LNCaP clone FGC (cell line): ENCODE data around the gene ZNF747.

ENCODE experiments used
- DNase-seq: peaks from one replicate; pipeline ENCODE4 v3.0.0-alpha.2; 2011; ENCODE audit warnings: low read depth
- H3K4me3 ChIP-seq: 2 replicates; pipeline ENCODE4 v1.5.1; 2011; ENCODE audit warnings: mild to moderate bottlenecking, low read depth, low read length, control low read depth
- TF ChIP-seq, protein P1 (sequence below): IDR thresholded peaks from 2 replicates; pipeline ENCODE4 v1.5.1; 2012; ENCODE audit warnings: mild to moderate bottlenecking; ENCODE audit not compliant: control insufficient read depth, insufficient read depth; ENCODE audit errors: extremely low read depth

Gene ZNF747

DNA sequence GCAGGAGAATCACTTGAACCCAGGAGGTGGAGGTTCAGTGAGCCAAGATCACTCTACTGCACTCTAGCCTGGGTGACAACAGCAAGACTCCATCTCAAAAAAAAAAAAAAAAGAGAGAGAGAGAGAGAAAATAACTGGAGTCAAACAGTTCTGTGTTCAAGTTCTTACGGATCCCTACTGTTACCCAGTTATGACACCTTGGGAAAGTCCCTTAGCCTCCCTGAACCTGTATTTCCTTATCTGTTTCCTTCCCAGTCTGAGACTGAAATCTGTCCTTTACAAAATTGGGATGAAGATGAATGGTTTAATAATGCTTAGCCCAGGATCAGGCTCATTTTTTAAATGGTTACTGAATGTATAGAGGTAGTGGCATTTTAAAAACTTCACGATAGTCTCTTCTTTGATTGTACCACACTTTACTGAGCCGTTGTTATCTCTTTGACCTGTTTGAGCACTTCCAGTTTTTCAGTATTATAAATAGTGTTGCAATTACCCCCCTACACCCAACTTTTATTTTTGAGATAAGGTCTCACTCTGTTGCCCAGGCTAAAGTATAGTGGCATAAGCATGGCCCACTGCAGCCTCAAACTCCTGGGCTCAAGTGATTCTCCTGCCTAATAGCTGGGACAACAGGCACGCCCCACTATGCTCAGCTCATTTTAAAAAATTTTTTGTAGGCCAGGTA is 25.4 kb downstream of the ZNF747 start:
- DNase-seq = no peak
- no peak overlapping the region for H3K4me3 ChIP-seq
- TF ChIP-seq, protein P1, sequence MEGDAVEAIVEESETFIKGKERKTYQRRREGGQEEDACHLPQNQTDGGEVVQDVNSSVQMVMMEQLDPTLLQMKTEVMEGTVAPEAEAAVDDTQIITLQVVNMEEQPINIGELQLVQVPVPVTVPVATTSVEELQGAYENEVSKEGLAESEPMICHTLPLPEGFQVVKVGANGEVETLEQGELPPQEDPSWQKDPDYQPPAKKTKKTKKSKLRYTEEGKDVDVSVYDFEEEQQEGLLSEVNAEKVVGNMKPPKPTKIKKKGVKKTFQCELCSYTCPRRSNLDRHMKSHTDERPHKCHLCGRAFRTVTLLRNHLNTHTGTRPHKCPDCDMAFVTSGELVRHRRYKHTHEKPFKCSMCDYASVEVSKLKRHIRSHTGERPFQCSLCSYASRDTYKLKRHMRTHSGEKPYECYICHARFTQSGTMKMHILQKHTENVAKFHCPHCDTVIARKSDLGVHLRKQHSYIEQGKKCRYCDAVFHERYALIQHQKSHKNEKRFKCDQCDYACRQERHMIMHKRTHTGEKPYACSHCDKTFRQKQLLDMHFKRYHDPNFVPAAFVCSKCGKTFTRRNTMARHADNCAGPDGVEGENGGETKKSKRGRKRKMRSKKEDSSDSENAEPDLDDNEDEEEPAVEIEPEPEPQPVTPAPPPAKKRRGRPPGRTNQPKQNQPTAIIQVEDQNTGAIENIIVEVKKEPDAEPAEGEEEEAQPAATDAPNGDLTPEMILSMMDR = no peak

DNA sequence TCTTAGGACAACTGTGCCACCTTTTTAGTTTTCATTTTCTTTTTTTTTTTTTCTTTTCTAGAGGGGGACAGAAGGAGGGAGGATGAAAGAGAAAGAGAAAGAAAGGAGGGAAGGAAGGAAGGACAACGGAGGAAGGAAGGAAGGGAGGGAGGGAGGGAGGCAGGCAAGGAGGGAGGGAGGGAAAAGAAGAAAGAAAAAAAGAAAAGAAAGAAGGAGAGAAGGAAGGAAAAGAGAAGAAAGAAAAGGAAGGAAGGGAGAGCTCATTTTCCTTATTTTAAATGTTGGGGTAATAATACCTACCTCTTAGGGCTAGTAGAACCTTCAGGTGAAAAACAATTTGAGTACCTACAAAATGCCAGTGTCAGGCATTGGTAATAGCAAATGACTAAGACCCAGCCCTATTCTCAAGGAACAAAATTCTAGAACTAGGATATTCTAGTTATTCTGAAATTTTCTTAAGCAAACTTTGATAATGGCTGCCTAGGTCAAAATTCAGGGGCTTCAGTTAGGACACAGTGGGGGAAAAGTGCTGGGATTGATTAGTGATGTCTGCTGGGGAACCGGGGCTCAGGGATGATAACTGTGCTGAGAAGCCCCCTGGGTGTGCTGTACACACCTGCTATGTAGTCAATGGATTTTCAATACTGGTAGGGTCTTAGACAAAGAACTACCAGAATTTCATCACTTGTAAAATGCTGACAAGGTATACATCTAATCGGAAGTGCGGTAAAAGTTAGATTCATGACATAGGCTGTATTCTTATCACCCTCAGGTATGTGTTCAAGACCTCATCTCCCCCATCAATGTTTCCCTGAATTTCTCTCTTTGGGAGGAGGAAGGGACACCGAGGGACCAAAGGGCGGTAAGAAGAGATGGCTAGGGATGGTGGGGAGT is 31.0 kb downstream of the ZNF747 start:
- no peak for DNase-seq
- TF ChIP-seq, protein P1 = no peak
- no peak overlapping the region for H3K4me3 ChIP-seq

DNA sequence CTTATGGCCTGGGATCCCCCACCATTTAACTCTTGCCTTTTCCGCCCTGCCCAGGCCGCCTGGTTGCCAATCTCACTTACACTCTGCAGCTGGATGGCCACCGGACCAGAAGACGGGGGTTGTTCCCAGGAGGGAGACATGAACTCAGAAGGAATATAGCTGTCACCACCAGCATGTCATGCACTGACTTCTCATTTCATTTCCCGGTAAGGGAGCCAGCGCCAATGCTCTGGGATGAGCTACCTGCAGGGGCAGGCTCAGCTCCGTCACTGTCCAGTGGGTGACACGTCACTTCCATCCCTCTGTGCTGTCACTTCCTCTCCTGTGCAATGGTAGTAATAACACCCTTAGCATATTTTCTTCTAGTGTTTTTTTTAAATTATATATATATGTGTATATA is 35.4 kb downstream of the ZNF747 start:
- no peak for DNase-seq
- no peak overlapping the region for H3K4me3 ChIP-seq
- TF ChIP-seq, protein P1 = no peak

DNA sequence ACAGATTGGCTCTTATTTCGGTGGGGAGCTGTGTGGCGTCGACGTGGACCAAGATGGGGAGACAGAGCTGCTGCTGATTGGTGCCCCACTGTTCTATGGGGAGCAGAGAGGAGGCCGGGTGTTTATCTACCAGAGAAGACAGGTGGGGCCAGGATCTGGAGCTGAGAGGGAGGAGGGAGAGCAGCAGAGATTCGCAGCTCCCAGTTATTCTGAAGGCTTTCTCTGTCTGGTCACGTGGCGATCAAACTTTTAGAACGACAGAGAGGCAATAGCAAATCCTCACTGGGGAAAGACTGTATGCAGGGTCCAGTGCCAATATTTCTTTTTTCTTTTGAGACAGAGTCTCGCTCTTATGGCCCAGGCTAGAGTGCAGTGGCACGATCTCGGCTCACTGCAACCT is 39.9 kb downstream of the ZNF747 start:
- DNase-seq = no peak
- TF ChIP-seq, protein P1 = no peak
- no peak overlapping the region for H3K4me3 ChIP-seq

DNA sequence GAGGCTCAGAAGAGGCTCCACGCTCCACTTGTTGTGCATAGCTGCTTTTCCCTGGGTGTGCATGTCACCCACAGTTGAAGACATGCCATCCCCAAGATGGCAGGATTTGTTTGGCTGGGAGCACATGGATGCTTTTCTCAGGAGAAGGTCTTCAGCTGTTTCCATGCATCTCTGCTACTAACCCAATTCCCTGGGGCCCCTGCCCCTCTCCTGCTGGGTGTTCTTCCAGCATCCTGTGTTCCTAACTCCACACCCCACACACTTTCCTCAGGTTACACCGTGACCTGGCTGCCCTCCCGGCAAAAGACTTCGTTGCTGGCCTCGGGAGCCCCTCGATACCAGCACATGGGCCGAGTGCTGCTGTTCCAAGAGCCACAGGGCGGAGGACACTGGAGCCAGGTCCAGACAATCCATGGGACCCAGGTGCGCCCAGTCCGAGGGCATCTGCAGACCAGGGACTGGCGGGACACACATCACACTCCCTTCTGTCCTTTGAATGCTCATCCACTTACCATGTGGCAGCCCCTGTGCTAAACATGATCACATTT is 40.6 kb downstream of the ZNF747 start:
- DNase-seq = no peak
- TF ChIP-seq, protein P1 = no peak
- H3K4me3 ChIP-seq = no peak overlapping the region

DNA sequence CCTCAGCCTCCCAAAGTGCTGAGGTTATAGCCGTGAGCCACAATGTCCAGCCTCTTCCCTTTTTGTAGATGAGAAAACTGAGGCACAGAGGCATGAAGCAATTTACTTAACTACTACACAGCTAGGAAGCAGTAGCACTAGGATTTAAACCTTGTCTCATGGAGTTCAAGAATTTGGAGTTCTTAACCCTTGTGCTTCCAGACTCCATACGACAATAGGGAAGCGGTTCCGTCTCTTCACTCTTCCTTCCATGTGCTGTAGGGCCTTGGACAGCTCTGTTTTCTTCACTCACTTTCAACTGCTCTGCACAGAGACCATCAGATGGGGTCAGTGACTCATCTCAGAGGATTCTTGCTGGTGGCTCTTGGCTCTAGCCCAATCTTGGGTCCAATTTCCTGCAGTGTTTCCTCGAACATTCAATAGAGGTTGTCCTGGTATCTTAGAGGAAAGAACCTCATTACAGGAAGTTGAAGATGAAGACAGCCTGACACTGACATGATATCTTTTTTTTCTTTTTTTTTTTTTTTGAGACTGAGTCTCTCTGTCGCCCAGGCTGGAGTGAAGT is 42.8 kb downstream of the ZNF747 start:
- no peak for DNase-seq
- H3K4me3 ChIP-seq = no peak overlapping the region
- TF ChIP-seq, protein P1 = no peak
